LNCAP (cell line): ENCODE measurements around the gene KCNK17.

ENCODE experiments used
- CTCF ChIP-seq: fragments of 450-650 bp; IDR thresholded peaks from 2 replicates; pipeline ENCODE4 v1.5.1; 2017; ENCODE audit warnings: mild to moderate bottlenecking

The KCNK17 gene

GRCh38 chr6:39273406-39273821 lies 40.8 kb downstream of the KCNK17 start:
- TF ChIP-seq CTCF = no peak

- no peak for TF ChIP-seq CTCF
Measured at GRCh38 chr6:39269961-39270360, 44.3 kb downstream of the KCNK17 start.

GRCh38 chr6:39268721-39269120 lies 45.5 kb downstream of the KCNK17 start:
- no peak for TF ChIP-seq CTCF

- no peak for TF ChIP-seq CTCF
Measured at GRCh38 chr6:39268171-39268570, 46.0 kb downstream of the KCNK17 start.

GRCh38 chr6:39266782-39267355 lies 47.4 kb downstream of the KCNK17 start:
- no peak for TF ChIP-seq CTCF

- no peak for TF ChIP-seq CTCF
Measured at GRCh38 chr6:39266375-39266774, 47.8 kb downstream of the KCNK17 start.

- TF ChIP-seq CTCF = no peak
Measured at GRCh38 chr6:39263303-39264037, 50.7 kb downstream of the KCNK17 start.
